ENCODE data around the gene SCNN1A.

The SCNN1A gene

DNA sequence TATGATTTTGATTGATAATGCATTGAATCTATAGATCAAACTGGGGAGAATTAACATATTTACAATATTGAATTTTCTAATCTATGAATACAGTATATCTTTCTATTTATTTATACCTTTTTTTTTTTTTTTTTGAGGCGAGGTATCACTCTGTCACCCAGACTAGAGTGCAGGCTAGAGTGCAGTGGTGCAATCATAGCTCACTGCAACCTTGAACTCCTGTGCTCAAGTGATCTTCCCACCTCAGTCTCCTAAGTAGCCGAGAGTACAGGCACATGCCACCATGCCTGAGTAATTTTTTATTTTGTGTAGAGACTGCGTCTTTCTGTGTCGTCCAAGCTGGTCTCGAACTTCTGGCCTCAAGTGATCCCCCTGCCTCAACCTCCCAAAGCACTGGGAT lies 29.0 kb upstream of the SCNN1A start:
- Histone ChIP-seq H3K4me3 (ENCODE audit: low read length) (no peak overlapping the region), H3K79me2 (ENCODE audit: low read length) (no peaks in the 10 kb centered on the region), H3K9me3 (replicated peaks; ENCODE audit: insufficient read depth, low read length) (no peaks in the 10 kb centered on the region), H3K36me3 (replicated peaks; ENCODE audit: insufficient read depth, low read length) (no peaks in the 10 kb centered on the region), H3K9ac (ENCODE audit: low read length) (no peak overlapping the region), H2AFZ (ENCODE audit: low read length) (no peak overlapping the region), H3K4me1 (ENCODE audit: low read length) (no peaks in the 10 kb centered on the region), H4K20me1 (ENCODE audit: insufficient read depth, low read length) (no peaks in the 10 kb centered on the region), H3K27ac (ENCODE audit: low read length) (no peak overlapping the region), H3K27me3 (replicated peaks; ENCODE audit: insufficient read depth, low read length) (no peaks in the 10 kb centered on the region), H3F3A (ENCODE audit: insufficient read depth, low read length) (no peaks in the 10 kb centered on the region), H3K4me2 (ENCODE audit: low read depth, low read length) (no peak overlapping the region), H3K9me2 (replicated peaks; ENCODE audit: insufficient read depth, low read length) (no peaks in the 10 kb centered on the region)
- no peak for DNase-seq
- TF ChIP-seq, protein P1, sequence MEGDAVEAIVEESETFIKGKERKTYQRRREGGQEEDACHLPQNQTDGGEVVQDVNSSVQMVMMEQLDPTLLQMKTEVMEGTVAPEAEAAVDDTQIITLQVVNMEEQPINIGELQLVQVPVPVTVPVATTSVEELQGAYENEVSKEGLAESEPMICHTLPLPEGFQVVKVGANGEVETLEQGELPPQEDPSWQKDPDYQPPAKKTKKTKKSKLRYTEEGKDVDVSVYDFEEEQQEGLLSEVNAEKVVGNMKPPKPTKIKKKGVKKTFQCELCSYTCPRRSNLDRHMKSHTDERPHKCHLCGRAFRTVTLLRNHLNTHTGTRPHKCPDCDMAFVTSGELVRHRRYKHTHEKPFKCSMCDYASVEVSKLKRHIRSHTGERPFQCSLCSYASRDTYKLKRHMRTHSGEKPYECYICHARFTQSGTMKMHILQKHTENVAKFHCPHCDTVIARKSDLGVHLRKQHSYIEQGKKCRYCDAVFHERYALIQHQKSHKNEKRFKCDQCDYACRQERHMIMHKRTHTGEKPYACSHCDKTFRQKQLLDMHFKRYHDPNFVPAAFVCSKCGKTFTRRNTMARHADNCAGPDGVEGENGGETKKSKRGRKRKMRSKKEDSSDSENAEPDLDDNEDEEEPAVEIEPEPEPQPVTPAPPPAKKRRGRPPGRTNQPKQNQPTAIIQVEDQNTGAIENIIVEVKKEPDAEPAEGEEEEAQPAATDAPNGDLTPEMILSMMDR (IDR thresholded peaks at IDR 0.05; ENCODE audit: low read length), result no peak
- TF ChIP-seq EZH2phosphoT487 (IDR thresholded peaks at IDR 0.05; ENCODE audit: low read length) (no peak), EZH2 (optimal IDR thresholded peaks at IDR 0.05; ENCODE audit: low read depth, low read length) (no peak)

DNA sequence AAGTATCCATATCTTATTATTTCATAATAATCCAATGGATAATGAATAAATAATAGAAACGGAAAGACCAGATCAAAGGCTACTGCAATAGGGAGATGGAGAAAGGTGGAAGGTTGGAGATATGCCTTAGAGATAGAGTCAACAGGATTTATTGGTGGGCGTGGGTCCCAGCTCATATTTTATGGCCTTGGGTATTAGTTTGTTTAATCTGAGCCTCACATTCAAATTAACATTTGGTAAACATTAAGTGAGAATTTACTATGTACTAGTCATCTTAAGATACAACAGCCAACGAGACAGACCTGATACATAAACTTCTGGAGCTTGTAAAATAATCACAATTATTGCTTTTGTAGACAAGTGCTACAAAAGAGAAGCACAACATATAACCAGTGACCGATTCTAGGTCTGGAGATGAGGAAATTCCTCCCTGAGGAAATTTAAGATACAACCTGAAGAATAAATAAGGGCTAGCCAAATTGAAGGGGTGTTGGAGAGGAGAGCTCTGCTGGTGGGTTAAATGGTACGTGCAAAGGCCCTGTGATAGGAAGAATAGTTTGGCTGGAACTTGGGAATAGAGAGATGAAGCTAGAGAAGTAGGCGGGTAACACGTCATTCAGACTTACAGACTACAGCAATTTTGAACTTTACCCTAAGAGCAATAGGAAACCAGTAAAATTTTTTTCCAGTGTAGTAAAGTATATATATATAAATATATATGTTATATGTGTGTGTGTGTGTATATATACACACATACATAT lies 24.7 kb upstream of the SCNN1A start:
- Histone ChIP-seq H3K27ac (ENCODE audit: low read length) (no peak overlapping the region), H3K4me2 (ENCODE audit: low read depth, low read length) (no peak overlapping the region)
- TF ChIP-seq, protein P1 (IDR thresholded peaks at IDR 0.05; ENCODE audit: low read length), result no peak
- TF ChIP-seq EZH2phosphoT487 (IDR thresholded peaks at IDR 0.05; ENCODE audit: low read length), result no peak
- no peak for TF ChIP-seq EZH2 (optimal IDR thresholded peaks at IDR 0.05; ENCODE audit: low read depth, low read length)

DNA sequence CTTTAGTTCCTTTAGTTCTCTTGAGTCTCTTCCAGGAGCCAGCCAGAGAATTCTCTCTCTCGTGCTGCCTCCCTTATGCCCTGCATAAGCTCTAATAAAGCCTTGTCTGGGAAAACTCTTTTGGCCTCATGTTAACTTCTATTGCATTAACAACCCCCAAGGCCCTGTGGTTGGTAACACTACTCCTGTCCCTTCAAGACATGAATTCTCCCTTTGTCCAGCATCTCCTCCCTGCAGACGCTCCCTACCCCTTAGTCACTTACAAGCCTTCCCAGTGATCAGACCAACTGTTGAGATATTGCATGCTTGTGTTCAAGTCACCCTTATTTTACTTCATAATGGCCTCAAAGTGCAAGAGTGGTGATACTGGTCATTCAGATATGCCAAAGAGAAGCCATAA lies 20.7 kb upstream of the SCNN1A start:
- Histone ChIP-seq H3K4me3 (ENCODE audit: low read length) (no peak overlapping the region), H3K4me2 (ENCODE audit: low read depth, low read length) (no peak overlapping the region), H3K9ac (ENCODE audit: low read length) (no peak overlapping the region), H3K4me1 (ENCODE audit: low read length) (no peaks in the 10 kb centered on the region), H4K20me1 (ENCODE audit: insufficient read depth, low read length) (no peaks in the 10 kb centered on the region), H3F3A (ENCODE audit: insufficient read depth, low read length) (no peaks in the 10 kb centered on the region), H3K27me3 (replicated peaks; ENCODE audit: insufficient read depth, low read length) (no peaks in the 10 kb centered on the region), H3K9me3 (replicated peaks; ENCODE audit: insufficient read depth, low read length) (no peaks in the 10 kb centered on the region), H3K9me2 (replicated peaks; ENCODE audit: insufficient read depth, low read length) (no peaks in the 10 kb centered on the region), H3K36me3 (replicated peaks; ENCODE audit: insufficient read depth, low read length) (no peaks in the 10 kb centered on the region), H3K27ac (ENCODE audit: low read length) (no peak overlapping the region), H2AFZ (ENCODE audit: low read length) (no peak overlapping the region), H3K79me2 (ENCODE audit: low read length) (no peaks in the 10 kb centered on the region)
- no peak for DNase-seq
- no peak for TF ChIP-seq EZH2 (optimal IDR thresholded peaks at IDR 0.05; ENCODE audit: low read depth, low read length)
- TF ChIP-seq, protein P1 (IDR thresholded peaks at IDR 0.05; ENCODE audit: low read length), result no peak
- no peak for TF ChIP-seq EZH2phosphoT487 (IDR thresholded peaks at IDR 0.05; ENCODE audit: low read length)

More for the DNA sequence above, 24.7 kb upstream of the SCNN1A start:
- Histone ChIP-seq H3F3A (ENCODE audit: insufficient read depth, low read length) (no peaks in the 10 kb centered on the region), H3K27me3 (replicated peaks; ENCODE audit: insufficient read depth, low read length) (no peaks in the 10 kb centered on the region), H3K9me2 (replicated peaks; ENCODE audit: insufficient read depth, low read length) (no peaks in the 10 kb centered on the region), H2AFZ (ENCODE audit: low read length) (no peak overlapping the region), H4K20me1 (ENCODE audit: insufficient read depth, low read length) (no peaks in the 10 kb centered on the region), H3K36me3 (replicated peaks; ENCODE audit: insufficient read depth, low read length) (no peaks in the 10 kb centered on the region), H3K4me3 (ENCODE audit: low read length) (no peak overlapping the region), H3K4me1 (ENCODE audit: low read length) (no peaks in the 10 kb centered on the region), H3K9me3 (replicated peaks; ENCODE audit: insufficient read depth, low read length) (no peaks in the 10 kb centered on the region), H3K9ac (ENCODE audit: low read length) (no peak overlapping the region), H3K79me2 (ENCODE audit: low read length) (no peaks in the 10 kb centered on the region)
- no peak for DNase-seq

All from MM.1S (cell line).